Upper lobe of left lung (tissue), 6 donors: ENCODE measurements around the gene IRF6. TPM values are rescaled to one million over a fixed set of nuclear protein-coding genes. Genes with fewer than 3 reads are reported as not detected.

Experiments used
- ATAC-seq, 2 donors: fragments of 200-7000 bp; cut with Tn5 transposase; one replicate each; pipeline ENCODE4 v1.9.1; 2022; ENCODE audit warnings: mild to moderate bottlenecking in 2 of 2, moderate library complexity in 2 of 2; ENCODE audit not compliant: low FRiP score in 2 of 2
- DNase-seq, 2 donors: peaks; one replicate each; pipeline ENCODE4 v3.0.0-alpha.2; 2019 to 2020
- H3K27ac ChIP-seq, 4 donors: fragments of 200-600 bp; sonication (generic); one replicate each; pipeline ENCODE4 v1.5.1; 2016 to 2019
- H3K27me3 ChIP-seq, 4 donors: fragments of 200-600 bp; sonication (generic); one replicate each; pipeline ENCODE4 v1.5.1; 2017 to 2019
- H3K36me3 ChIP-seq, 4 donors: fragments of 200-600 bp; sonication (generic); one replicate each; pipeline ENCODE4 v1.5.1; 2016 to 2019
- H3K4me1 ChIP-seq, 4 donors: fragments of 200-600 bp; sonication (generic); one replicate each; pipeline ENCODE4 v1.5.1; 2018 to 2019
- H3K4me3 ChIP-seq, 4 donors: fragments of 200-600 bp; sonication (generic); one replicate each; pipeline ENCODE4 v1.5.1; 2017 to 2019; ENCODE audit warnings: mild to moderate bottlenecking in 2 of 4, moderate library complexity in 1 of 4
- H3K9me3 ChIP-seq, 4 donors: fragments of 200-600 bp; sonication (generic); one replicate each; pipeline ENCODE4 v1.5.1; 2018 to 2019
- CTCF ChIP-seq, 6 experiments: fragments of 450-650 bp in 4 of 6; fragments of 200-600 bp in 2 of 6; sonication (generic) in 2 of 6; IDR thresholded peaks; one replicate each; pipeline ENCODE4 v1.5.1; 2016 to 2019; ENCODE audit warnings: antibody characterized with exemption in 6 of 6
- EP300 ChIP-seq, 4 donors: sonication (generic); formaldehyde crosslinking; IDR thresholded peaks; one replicate each; pipeline ENCODE4 v1.5.1; 2017; ENCODE audit warnings: antibody characterized with exemption in 4 of 4, control low read depth in 2 of 4
- POLR2A ChIP-seq, 4 donors: fragments of 450-650 bp; IDR thresholded peaks; one replicate each; pipeline ENCODE4 v1.5.1; 2016 to 2017; ENCODE audit warnings: antibody characterized with exemption in 4 of 4, mild to moderate bottlenecking in 2 of 4
- POLR2AphosphoS5 ChIP-seq, 2 donors: sonication (generic); formaldehyde crosslinking; IDR thresholded peaks; one replicate each; pipeline ENCODE4 v1.5.1; 2017; ENCODE audit warnings: antibody characterized with exemption in 2 of 2
- WGBS, 2 donors: methylation state at CpG; one replicate each; pipeline ENCODE4 v1.1.5; 2017 to 2018; 5-methylcytosine and 5-hydroxymethylcytosine counted together
- total RNA-seq, 6 donors: library from RNA; depleted of rRNA in 4 of 6; stranded (reverse); fragments of >200 nt in 4 of 6; gene quantifications; one replicate each; pipeline versions ENCODE4 v1.1.0 to v1.2.1, GENCODE V29; 2016 to 2021
- donor health status: DM: no; HTN: no; CAD: no; lungs with moderate emphysema.
- donor health status: DM: no; HTN: yes; CAD: no; lungs with severe emphysema.

The IRF6 gene
- total RNA-seq, 6 donors from 2014 or later = 11.5 to 36.3 (median 20.0) TPM

- TF ChIP-seq POLR2AphosphoS5 (IDR thresholded peaks at IDR 0.05) = no peak
- no peak for TF ChIP-seq POLR2A (IDR thresholded peaks at IDR 0.05)
- TF ChIP-seq CTCF (IDR thresholded peaks at IDR 0.05) = peak; percentile 51 to 72 (median 60)
- no peak for TF ChIP-seq EP300 (IDR thresholded peaks at IDR 0.05)
- Histone ChIP-seq H3K4me1 (peaks cover 0 to 17% (median 10%) of the 10 kb centered on the region in 4 donors), H3K27me3 (no peaks in the 10 kb centered on the region), H3K4me3 (no peak overlapping the region), H3K36me3 (no peaks in the 10 kb centered on the region), H3K27ac (no peak overlapping the region), H3K9me3 (no peaks in the 10 kb centered on the region)
- ATAC-seq (peak; percentile 54 to 63), DNase-seq (no peak)
- 33 to 36% methylated on average over 12 of the region's 12 CpGs for WGBS, 2 donors
These were observed 17.4 kb upstream of the IRF6 start for GRCh38 chr1:209823143-209824041.

GRCh38 chr1:209822706-209823105 lies 16.8 kb upstream of the IRF6 start:
- no peaks in the 10 kb centered on the region for H3K36me3 ChIP-seq
- H3K27me3 ChIP-seq = no peaks in the 10 kb centered on the region
- no peak overlapping the region for H3K27ac ChIP-seq
- no peak for ATAC-seq
- H3K4me1 ChIP-seq = peaks cover 0 to 14% (median 9%) of the 10 kb centered on the region in 4 donors
- no peak for TF ChIP-seq POLR2A (IDR thresholded peaks at IDR 0.05)
- TF ChIP-seq EP300 (IDR thresholded peaks at IDR 0.05) = no peak
- TF ChIP-seq POLR2AphosphoS5 (IDR thresholded peaks at IDR 0.05) = no peak
- TF ChIP-seq CTCF (IDR thresholded peaks at IDR 0.05) = no peak
- no peak for DNase-seq
- H3K4me3 ChIP-seq = no peak overlapping the region
- H3K9me3 ChIP-seq = no peaks in the 10 kb centered on the region
- 58 to 68% methylated on average over 7 of the region's 7 CpGs for WGBS, 2 donors

GRCh38 chr1:209820986-209821385 lies 15.0 kb upstream of the IRF6 start:
- H3K27ac ChIP-seq = no peak overlapping the region
- no peaks in the 10 kb centered on the region for H3K36me3 ChIP-seq
- no peaks in the 10 kb centered on the region for H3K9me3 ChIP-seq
- H3K4me1 ChIP-seq = peaks cover 0 to 14% (median 5%) of the 10 kb centered on the region in 4 donors
- no peak for ATAC-seq
- 62 to 66% methylated on average over 4 of the region's 4 CpGs for WGBS, 2 donors
- no peak overlapping the region for H3K4me3 ChIP-seq
- no peaks in the 10 kb centered on the region for H3K27me3 ChIP-seq
- no peak for DNase-seq
- no peak for TF ChIP-seq POLR2A (IDR thresholded peaks at IDR 0.05)
- TF ChIP-seq EP300 (IDR thresholded peaks at IDR 0.05) = no peak
- no peak for TF ChIP-seq CTCF (IDR thresholded peaks at IDR 0.05)
- TF ChIP-seq POLR2AphosphoS5 (IDR thresholded peaks at IDR 0.05) = no peak

GRCh38 chr1:209819058-209819457 lies 13.1 kb upstream of the IRF6 start:
- TF ChIP-seq CTCF (IDR thresholded peaks at IDR 0.05) = no peak
- TF ChIP-seq EP300 (IDR thresholded peaks at IDR 0.05) = no peak
- no peak for TF ChIP-seq POLR2AphosphoS5 (IDR thresholded peaks at IDR 0.05)
- no peak for TF ChIP-seq POLR2A (IDR thresholded peaks at IDR 0.05)
- H3K27ac ChIP-seq = no peak overlapping the region
- ATAC-seq = no peak
- no peak overlapping the region for H3K4me3 ChIP-seq
- whole genome bisulfite sequencing, 2 donors = 23 to 73% methylated on average over 1 of the region's 1 CpG
- peaks cover 0 to 14% (median 5%) of the 10 kb centered on the region in 4 donors for H3K4me1 ChIP-seq
- no peaks in the 10 kb centered on the region for H3K27me3 ChIP-seq
- H3K9me3 ChIP-seq = no peaks in the 10 kb centered on the region
- DNase-seq = no peak
- H3K36me3 ChIP-seq = no peaks in the 10 kb centered on the region
